Measurements from ENCODE around the gene DISP2. TPM values are rescaled to one million over a fixed set of nuclear protein-coding genes. Genes with fewer than 3 reads are reported as not detected.

The DISP2 gene
- total RNA-seq, 1 experiment from 2014 or later = 10.0 TPM

DNA sequence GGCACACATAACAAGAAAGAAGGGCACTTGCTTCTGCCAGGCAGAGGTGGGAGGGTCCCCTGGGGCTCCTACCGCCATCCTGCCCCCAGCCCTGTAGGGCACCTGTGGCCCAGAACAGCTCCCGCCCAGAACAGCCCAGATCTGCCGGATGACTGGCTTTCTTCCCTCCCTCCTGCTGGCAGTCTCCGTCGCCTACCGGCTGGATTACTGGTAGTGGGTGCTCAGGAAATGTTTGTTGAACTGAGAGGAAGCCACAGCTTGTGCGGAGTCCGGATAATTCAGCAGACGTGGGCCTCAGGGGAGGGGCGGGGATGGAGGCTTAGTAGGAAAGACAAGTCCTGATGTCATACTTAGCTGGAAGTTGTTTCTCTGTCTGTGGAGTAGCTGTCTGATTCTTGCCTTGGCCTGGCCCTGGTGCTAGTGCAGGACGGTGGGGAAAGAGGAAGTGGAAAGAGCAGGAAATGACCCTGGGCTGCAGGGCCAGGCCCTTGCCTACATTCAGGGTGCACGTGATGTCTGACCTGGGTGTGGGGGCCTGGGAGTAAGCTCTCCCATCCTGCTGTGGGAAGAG is 24.0 kb upstream of the DISP2 start (continued):
- no peak; the same call in 1 of the 2 replicates for TF ChIP-seq POLR2AphosphoS5 (IDR thresholded peaks at IDR 0.05; ENCODE audit: low read depth, low read length)

DNA sequence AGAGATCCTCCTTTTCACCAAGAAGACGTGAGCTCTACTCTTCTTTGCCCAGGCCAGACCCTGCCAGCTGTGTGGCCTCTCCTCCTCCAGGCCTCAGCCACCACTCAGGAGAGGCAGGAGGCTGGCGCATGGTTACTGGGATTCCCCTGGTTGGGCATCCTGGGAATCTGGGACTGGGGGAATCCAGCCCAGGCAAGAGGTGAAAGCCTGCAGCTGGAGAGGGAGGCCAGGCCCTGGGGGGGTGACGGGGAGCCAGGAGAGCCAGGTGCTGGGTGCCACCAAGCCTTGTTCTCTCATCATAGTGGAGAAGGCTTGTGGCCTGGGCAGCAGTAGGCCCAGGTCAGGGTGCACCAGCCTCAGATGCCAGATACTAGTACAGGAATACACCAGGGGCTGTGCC is 23.5 kb upstream of the DISP2 start:
- POLR2A ChIA-PET = no interaction called here
- H3K9me3 ChIP-seq (ENCODE audit: control insufficient read depth, insufficient read depth, low read depth, low read length) = no peaks in the 10 kb centered on the region
- no peaks in the 10 kb centered on the region for H3K27me3 ChIP-seq (ENCODE audit: control insufficient read depth, insufficient read depth, low read length)
- no TSS peak for BruUV-seq (replicated peaks)
- ATAC-seq (no peak), DNase-seq (ENCODE audit: low read depth, low spot score) (no peak)
- no peak for TF ChIP-seq TCF7L2 (IDR thresholded peaks at IDR 0.05; ENCODE audit: low read depth, low read length)
- TF ChIP-seq SIN3A (IDR thresholded peaks at IDR 0.05; ENCODE audit: borderline replicate concordance, insufficient read depth, low read depth, low read length) = no peak
- no peak for TF ChIP-seq REST (IDR thresholded peaks at IDR 0.05; ENCODE audit: insufficient read depth in 1 of 2, low read depth in 2 of 2, low read length in 1 of 2)
- no peak for TF ChIP-seq CTCF (IDR thresholded peaks at IDR 0.05)
- no peak for TF ChIP-seq POLR2AphosphoS5 (IDR thresholded peaks at IDR 0.05; ENCODE audit: low read depth, low read length)
- in situ Hi-C loops (cut with HindIII; ENCODE audit: low pct_unique_long_range_greater_than_20kb, low sequenced_read_pairs) (no loop called here), intact Hi-C loops (cut with micrococcal nuclease; ENCODE audit: unreplicated experiment) (no loop called here)
- CTCF ChIA-PET = no interaction called here
- H3K4me3 ChIP-seq (ENCODE audit: low read depth in 2 of 2, low read length in 2 of 2) = no peak overlapping the region
- H3K27ac ChIP-seq (ENCODE audit: low read length) = no peak overlapping the region
- no peaks in the 10 kb centered on the region for H3K36me3 ChIP-seq (ENCODE audit: control insufficient read depth, insufficient read depth, low read length)
- H3K4me1 ChIP-seq (ENCODE audit: control insufficient read depth, insufficient read depth, low read length) = peaks cover 20% of the 10 kb centered on the region

DNA sequence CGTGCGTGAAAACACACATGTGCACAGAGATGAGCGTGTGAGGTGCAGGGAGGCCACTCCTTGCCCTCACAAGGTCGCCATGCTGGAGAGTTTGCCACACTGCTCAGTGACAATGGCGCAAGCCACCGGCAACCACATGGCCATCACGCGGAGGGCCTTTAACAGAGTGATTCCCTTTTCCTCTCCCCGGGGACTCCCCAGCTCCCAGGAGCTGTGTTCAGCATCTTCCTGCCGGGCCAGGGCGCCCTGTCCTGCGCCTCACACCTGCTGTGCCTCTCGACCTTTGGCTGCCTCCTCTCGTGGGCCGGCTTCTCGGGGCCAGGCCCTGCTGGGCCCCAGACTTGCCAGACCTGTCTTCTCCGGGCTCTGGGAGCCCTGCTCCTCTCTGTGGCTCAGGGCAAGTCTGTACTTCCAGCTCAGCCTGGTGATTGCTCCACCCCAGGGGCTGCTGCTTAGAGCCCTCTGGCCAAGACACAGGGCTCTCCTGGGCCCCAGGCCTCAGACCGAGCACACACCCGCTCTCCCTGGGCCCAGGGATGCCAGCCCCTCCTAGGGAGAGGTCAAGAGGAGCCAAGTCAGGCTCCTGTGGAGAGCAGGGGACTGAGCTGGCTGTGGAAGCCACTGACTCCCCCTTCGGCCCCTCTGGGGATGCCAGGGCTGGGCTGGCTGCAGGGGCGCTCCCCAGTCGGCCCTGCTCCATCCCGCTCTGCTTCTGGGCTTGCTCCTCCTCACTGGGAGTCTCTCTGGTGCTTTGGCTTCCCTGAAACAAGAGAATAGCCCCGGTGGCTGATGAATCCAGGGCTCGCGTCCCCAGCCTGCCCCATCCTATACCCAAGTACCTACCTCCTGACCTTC is 22.9 kb upstream of the DISP2 start:
- Histone ChIP-seq H3K36me3 (ENCODE audit: control insufficient read depth, insufficient read depth, low read length) (no peaks in the 10 kb centered on the region), H3K27me3 (ENCODE audit: control insufficient read depth, insufficient read depth, low read length) (no peaks in the 10 kb centered on the region), H3K9me3 (ENCODE audit: control insufficient read depth, insufficient read depth, low read depth, low read length) (no peaks in the 10 kb centered on the region), H3K4me1 (ENCODE audit: control insufficient read depth, insufficient read depth, low read length) (peaks cover 26% of the 10 kb centered on the region), H3K27ac (ENCODE audit: low read length) (no peak overlapping the region), H3K4me3 (ENCODE audit: low read depth in 2 of 2, low read length in 2 of 2) (no peak overlapping the region)
- no peak for TF ChIP-seq TCF7L2 (IDR thresholded peaks at IDR 0.05; ENCODE audit: low read depth, low read length)
- TF ChIP-seq CTCF (IDR thresholded peaks at IDR 0.05) = no peak
- no peak for TF ChIP-seq REST (IDR thresholded peaks at IDR 0.05; ENCODE audit: insufficient read depth in 1 of 2, low read depth in 2 of 2, low read length in 1 of 2)
- TF ChIP-seq SIN3A (IDR thresholded peaks at IDR 0.05; ENCODE audit: borderline replicate concordance, insufficient read depth, low read depth, low read length) = no peak
- TF ChIP-seq POLR2AphosphoS5 (IDR thresholded peaks at IDR 0.05; ENCODE audit: low read depth, low read length) = no peak
- DNase-seq (ENCODE audit: low read depth, low spot score) (no peak), ATAC-seq (no peak)
- in situ Hi-C loops (cut with HindIII; ENCODE audit: low pct_unique_long_range_greater_than_20kb, low sequenced_read_pairs) (no loop called here), intact Hi-C loops (cut with micrococcal nuclease; ENCODE audit: unreplicated experiment) (no loop called here)
- ChIA-PET POLR2A (no interaction called here), CTCF (no interaction called here)
- BruUV-seq (replicated peaks) = no TSS peak

Data from Panc1 (cell line).